ENCODE results near the gene CACFD1.
"Not testable (repeated sequence)": the region's sequence is repeated elsewhere in the genome, so short reads cannot be mapped to it uniquely, and the experiment has no call there.

CACFD1 gene

DNA sequence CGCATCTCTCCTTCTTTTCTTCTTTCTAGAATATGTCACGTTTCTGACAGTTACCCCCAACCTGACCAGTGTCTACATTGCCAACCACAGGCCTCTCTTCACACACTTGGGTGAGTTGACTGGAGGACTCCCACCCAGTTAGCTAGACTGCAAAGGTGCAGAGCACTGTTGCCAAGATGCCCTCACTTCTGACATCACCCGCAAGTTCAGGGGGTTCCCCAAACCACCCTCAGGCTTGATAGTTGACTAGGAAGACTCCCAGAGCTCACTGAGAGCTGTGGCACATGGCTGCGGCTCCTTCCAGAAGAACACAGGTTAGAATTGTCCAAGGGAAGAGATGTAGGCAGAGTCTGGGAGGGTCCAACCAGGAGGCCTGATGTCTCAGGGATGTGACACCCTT, 20.4 kb upstream of the CACFD1 start:
- DNase-seq (ENCODE audit: low read depth in 1 of 2, low spot score in 1 of 2) = no peak

DNA sequence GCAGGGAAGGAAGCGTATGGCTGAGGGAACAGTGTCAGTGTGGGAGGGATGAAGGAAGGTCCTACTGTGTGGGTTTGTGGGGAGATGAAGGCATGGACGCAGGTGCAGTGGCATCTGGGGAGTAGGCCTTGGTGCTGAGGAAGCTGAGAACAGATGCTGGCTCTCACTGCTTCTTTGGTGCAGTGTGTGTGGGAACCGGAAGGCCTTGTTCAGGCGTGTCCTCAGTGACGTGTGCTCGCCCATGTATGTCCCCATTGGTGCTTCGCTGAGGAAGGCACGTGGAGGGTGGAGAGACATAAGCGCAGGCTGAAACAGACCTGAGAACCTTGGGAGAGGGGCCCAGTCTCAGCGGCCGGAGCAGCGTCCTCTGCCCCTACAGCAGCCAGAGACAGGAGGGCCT, 18.9 kb upstream of the CACFD1 start:
- DNase-seq (ENCODE audit: low read depth in 1 of 2, low spot score in 1 of 2) = no peak

DNA sequence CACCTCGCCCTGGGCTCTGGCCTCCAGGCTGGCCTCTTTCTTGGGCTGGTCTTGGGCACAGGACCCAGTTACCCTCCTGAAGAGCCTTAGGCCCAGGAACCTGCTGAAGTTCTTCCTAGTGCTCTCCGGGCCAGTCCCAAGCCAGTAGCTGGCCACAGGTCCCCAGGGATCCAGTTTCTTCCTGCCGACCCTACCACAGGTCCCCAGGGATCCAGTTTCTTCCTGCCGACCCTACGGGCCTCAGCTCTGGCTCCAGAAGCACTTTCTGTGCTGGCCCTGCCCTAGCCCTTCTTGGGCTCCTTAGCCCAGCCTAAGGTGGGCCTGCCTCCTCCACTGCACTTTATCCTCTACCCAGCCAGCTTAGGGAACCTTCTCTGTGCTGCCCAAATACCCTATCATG, 18.2 kb upstream of the CACFD1 start:
- DNase-seq (ENCODE audit: low read depth in 1 of 2, low spot score in 1 of 2) = no peak

DNA sequence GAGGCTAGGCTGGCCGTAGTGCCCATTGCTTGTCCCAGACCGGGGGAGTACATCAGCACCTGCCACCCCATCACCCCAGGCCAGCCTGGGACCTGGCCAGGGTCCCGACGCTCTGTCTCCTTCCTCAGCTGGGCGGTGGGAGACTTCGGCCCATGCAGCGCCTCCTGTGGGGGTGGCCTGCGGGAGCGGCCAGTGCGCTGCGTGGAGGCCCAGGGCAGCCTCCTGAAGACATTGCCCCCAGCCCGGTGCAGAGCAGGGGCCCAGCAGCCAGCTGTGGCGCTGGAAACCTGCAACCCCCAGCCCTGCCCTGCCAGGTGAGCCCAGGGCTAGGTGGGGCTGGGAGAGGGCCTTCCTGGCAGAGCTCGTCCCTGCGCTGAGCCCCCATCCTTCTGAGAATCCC, 16.5 kb upstream of the CACFD1 start:
- no peak for DNase-seq (ENCODE audit: low read depth in 1 of 2, low spot score in 1 of 2)

DNA sequence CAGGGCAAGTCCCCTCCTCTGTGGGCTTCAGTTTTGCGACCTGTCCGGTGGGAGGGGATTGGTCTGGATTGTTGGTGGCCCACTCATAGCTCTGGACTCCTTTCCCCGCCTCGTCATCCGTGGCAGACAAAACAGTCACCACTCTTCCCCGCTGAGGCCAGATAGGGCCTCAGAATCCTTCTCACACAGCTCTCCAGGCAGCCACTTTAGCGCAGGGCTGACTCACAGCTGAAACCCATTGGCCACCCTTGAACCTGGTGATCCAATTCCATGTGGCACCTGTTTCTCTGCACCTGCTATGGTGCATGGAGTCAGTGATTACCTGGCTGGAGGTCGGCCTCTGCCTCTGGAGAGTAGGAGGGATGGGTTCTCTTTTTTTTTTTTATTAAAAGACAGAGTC, 15.8 kb upstream of the CACFD1 start:
- DNase-seq (ENCODE audit: low read depth in 1 of 2, low spot score in 1 of 2) = no peak

DNA sequence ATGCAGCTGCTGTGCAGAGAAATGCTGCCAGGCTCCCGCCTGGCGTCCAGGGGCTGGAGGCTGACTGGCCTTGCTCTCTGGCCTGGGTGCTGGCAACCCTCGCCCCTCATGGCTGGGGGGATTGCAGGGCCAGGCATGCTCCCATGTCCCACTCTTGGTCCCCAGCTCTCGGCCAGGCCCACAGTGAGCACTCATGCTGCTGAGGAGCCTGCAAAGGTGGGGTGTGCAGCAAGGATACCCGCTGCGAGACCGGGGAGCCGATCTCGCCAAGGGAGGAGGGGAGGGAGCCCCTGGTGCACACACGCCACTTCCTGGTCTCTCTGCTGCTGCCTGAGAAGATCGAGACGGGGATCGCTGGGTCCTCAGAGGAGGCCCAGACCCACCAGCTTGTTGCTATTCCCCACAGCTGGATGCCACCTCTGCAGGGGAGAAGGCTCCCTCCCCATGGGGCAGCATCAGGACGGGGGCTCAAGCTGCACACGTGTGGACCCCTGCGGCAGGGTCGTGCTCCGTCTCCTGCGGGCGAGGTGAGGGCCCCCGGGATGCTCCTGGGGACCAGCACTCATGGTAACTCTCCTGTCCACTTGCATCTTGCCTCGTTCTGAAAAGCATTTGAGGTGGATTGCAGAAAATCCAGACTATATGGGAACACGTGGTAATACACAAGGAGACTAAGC, 14.3 kb upstream of the CACFD1 start:
- DNase-seq (ENCODE audit: low read depth in 1 of 2, low spot score in 1 of 2) = no peak

DNA sequence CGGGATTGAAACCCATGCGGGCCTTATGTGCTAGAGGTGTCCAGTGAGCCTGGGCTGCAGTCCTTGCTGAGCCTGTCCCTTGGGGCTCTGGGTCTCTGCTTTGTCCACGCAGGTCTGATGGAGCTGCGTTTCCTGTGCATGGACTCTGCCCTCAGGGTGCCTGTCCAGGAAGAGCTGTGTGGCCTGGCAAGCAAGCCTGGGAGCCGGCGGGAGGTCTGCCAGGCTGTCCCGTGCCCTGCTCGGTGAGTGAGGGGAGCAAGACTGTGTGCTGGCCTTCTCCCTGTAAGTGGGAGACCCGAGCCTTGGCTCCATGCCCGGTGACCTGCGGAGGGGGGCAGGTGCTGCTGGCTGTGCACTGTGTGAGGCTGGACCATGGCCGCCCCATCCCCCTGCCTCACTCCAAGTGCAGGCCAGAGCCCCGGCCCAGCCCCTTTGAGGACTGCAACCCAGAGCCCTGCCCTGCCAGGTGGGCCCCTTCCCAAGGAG, 11.2 kb upstream of the CACFD1 start:
- no peak for DNase-seq (ENCODE audit: low read depth in 1 of 2, low spot score in 1 of 2)

DNA sequence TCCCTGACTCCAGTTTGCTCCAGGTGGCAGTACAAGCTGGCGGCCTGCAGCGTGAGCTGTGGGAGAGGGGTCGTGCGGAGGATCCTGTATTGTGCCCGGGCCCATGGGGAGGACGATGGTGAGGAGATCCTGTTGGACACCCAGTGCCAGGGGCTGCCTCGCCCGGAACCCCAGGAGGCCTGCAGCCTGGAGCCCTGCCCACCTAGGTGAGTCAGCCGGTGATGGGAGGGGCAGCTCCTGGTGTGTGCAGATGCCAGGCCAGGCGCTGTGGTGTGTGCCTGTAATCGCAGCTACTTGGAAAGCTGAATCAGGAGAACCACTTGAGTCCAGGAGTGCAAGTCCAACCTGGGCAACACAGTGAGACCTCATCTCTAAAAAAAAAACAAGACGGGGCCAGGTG, 10.0 kb upstream of the CACFD1 start:
- DNase-seq (ENCODE audit: low read depth in 1 of 2, low spot score in 1 of 2) = no peak

DNA sequence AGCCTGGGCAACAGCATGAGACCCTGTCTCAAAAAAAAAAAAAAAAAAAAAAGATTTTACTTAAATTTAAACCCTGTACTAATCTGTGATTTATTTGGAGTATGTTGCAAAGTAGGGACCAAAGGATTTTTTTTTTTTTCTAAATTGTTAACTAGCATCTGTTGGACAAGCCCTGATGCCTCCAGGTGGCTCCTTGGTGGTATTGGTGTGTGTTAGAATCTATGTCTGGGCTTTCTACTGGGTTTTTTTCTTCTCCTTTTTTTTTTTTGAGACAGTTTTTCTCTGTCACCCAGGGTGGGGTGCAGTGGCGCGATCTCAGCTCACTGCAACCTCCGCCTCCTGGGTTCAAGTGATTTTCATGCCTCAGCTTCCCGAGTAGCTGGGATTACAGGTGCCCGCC, 7.9 kb upstream of the CACFD1 start:
- not testable (repeated sequence) for DNase-seq (ENCODE audit: low read depth in 1 of 2, low spot score in 1 of 2)

DNA sequence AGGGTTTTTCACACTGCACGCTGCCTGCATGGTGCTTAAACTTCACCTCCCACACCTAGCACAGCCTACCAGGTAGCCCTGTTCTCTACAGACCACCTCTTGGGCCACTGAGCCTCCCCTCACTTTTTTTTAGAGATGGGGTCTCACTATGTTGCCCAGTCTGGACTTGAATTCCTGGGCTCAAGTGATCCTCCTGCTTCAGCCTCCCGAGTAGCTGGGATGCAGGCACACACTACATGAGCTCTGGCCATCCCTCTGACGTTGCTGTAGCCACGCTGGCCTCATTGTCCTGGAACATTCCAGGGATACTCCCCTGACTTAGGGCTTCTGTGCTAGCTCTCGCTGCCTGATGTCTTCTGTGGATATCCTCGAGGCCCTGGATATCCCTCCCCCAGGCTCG, 7.2 kb upstream of the CACFD1 start:
- no peak for DNase-seq (ENCODE audit: low read depth in 1 of 2, low spot score in 1 of 2)

DNA sequence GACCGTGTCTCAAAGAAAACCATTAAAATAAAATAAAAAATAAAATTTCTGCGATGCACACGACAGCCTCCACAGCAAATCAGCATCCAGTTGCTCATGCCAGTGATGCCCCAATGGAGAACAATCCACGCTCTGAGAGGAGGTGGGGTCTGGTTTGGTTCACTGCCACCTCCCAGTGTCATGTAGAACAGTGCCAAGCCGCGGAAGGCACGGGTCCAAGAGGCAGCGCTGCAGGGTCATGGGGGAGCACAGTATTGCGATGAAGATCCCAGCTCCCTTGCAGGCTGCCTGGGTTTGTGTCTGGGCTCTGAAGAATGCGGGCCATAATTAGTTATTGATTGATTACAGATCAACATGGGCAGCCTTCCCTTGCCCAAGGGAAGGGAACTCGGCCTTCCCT, 6.1 kb upstream of the CACFD1 start:
- no peak for DNase-seq (ENCODE audit: low read depth in 1 of 2, low spot score in 1 of 2)

DNA sequence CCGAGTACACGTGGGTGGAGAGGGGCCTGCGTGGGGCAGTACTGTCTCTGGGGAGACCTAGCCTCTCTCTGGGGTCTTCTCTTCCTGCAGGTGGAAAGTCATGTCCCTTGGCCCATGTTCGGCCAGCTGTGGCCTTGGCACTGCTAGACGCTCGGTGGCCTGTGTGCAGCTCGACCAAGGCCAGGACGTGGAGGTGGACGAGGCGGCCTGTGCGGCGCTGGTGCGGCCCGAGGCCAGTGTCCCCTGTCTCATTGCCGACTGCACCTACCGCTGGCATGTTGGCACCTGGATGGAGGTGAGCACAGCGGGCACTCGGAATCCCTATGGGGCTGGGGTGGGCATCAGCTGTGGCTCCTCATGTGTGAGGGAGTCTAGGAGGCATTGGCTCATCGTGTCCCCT, 5.5 kb upstream of the CACFD1 start:
- no peak for DNase-seq (ENCODE audit: low read depth in 1 of 2, low spot score in 1 of 2)

DNA sequence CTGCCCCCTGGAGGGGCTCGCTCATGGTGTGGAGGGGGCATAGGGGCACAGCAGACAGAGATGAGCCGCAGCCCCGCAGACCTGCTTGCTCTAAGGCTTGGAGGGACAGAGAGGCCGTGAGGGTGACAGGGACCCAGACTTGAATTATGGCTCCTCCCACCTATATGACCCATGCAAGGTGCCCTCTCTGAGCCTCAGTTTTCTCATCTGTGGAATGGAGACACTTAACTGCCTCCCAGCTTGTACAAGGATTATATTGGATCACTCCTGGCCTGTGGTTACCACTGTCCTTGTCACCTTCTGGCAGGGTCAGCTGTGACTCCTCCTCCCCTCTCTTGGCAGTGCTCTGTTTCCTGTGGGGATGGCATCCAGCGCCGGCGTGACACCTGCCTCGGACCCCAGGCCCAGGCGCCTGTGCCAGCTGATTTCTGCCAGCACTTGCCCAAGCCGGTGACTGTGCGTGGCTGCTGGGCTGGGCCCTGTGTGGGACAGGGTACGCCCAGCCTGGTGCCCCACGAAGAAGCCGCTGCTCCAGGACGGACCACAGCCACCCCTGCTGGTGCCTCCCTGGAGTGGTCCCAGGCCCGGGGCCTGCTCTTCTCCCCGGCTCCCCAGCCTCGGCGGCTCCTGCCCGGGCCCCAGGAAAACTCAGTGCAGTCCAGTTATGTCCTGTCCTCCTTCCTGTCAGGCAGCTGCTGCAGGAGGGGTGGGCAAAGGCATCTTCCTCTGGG, 4.7 kb upstream of the CACFD1 start:
- DNase-seq (ENCODE audit: low read depth in 1 of 2, low spot score in 1 of 2) = no peak

DNA sequence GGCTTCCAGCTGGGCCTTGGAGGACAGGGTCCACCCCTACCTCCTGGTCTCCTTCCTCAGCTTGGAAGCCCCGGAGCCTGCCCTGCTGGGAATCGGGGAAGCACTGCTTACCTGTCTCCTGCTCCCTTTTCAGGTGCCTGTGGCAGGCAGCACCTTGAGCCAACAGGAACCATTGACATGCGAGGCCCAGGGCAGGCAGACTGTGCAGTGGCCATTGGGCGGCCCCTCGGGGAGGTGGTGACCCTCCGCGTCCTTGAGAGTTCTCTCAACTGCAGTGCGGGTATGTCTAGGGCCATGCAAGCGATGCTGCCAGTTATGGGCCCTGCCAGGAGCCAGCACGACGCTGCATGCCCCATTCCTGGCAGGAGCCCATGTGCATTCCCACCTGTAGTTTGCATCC, 3.8 kb upstream of the CACFD1 start:
- DNase-seq (ENCODE audit: low read depth in 1 of 2, low spot score in 1 of 2) = no peak

DNA sequence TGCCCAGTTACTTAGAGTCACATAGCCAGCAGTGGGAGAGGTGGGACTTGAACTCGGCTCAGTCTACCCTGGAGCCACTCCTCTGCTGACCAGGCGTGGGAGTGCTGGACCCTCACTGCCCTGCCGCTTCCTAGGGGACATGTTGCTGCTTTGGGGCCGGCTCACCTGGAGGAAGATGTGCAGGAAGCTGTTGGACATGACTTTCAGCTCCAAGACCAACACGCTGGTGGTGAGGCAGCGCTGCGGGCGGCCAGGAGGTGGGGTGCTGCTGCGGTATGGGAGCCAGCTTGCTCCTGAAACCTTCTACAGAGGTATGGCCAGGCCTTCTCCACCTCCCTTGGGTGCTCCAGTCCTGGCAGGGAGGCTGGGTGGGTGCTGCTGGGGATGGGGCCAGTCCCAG, 3.4 kb upstream of the CACFD1 start:
- DNase-seq (ENCODE audit: low read depth in 1 of 2, low spot score in 1 of 2) = no peak

DNA sequence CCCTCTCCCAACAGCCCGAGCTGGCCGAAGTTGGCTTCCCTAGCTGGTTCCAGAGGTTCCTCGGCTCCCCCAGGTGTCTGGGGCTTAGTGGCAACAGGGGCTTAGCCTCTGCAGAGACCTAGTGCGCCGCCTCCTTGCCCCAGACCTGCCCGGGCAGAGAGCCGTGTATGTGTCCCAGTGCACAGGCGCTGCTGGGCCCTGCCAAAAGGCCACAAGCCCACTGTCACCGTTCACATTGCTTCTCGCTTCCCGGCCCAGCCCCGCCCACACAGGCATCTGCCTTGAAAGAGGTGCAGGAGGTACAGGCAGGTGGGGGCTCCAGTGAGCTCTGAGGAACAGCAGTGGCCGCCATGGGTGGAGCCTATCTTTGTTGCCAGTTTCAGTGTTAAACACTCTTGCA, 2.5 kb upstream of the CACFD1 start:
- no peak for DNase-seq (ENCODE audit: low read depth in 1 of 2, low spot score in 1 of 2)

DNA sequence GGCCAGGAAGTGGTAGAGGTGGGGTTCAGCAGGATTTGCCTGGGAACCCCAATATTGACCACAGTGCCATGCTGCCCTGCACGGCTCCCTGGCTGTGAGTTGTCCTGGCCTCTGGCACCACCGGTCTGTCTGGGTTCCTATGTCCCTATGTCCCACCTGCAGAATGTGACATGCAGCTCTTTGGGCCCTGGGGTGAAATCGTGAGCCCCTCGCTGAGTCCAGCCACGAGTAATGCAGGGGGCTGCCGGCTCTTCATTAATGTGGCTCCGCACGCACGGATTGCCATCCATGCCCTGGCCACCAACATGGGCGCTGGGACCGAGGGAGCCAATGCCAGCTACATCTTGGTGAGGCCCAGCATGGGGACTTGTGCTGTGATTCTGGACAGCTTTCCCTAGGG, 2.0 kb upstream of the CACFD1 start:
- DNase-seq (ENCODE audit: low read depth in 1 of 2, low spot score in 1 of 2) = no peak

DNA sequence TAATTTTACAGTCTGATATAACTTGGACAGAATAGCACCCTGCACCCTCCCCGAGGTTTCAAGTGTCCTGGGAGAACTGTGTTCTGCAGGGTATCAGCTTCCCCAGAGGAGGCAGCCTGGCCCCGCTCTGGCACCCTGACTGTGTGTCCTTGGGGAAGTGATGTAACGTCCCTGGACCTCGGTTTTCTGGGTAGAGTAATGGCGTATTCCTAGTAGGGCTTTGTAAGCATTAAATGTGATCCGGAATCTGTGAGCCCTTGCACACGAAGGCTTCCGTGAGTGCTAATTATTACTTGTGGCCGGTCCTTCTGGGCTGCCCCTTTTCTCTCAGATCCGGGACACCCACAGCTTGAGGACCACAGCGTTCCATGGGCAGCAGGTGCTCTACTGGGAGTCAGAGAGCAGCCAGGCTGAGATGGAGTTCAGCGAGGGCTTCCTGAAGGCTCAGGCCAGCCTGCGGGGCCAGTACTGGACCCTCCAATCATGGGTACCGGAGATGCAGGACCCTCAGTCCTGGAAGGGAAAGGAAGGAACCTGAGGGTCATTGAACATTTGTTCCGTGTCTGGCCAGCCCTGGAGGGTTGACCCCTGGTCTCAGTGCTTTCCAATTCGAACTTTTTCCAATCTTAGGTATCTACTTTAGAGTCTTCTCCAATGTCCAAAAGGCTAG, 1.0 kb upstream of the CACFD1 start:
- no peak for DNase-seq (ENCODE audit: low read depth in 1 of 2, low spot score in 1 of 2)

DNA sequence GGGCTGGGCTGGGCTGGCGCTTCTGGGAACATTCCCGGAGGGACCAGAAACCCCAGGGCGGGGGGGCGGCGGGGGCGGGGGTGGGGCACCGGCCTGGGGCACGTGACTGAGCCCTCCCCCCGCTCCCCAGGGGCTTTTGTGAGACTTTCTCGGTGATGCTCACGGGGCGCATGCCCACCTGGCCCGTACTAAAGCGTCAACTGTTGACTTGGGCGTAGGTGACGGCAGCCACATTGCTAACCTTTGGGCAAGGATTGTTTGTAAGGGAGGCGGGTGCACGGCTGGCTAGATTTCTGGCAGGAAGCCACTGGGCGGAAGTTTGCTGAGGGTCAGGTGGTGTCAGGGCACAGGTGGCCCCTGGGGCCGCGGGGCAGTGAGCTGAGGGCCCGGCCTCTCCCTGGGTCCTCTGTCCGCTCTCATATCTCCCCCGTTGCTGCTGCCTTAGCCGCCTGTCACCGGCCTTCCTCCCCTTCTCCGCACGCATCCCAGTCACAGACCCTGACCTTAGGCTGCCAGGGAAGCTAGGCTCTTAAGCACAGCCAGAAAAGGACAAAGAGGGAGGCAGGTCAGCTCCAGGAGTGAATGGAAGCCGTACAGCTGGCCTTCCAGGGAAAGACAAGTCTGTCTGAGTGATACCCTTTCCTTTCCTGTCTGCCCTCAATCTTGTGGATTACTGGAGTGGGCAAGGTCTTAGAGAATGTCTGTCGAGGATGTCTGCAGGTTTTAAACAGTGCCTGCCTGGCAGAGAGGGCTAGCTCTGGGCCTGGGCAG, 812 bp downstream of the CACFD1 start:
- peak in 1 of 2 donors; percentile 25 for DNase-seq (ENCODE audit: low read depth in 1 of 2, low spot score in 1 of 2)

DNA sequence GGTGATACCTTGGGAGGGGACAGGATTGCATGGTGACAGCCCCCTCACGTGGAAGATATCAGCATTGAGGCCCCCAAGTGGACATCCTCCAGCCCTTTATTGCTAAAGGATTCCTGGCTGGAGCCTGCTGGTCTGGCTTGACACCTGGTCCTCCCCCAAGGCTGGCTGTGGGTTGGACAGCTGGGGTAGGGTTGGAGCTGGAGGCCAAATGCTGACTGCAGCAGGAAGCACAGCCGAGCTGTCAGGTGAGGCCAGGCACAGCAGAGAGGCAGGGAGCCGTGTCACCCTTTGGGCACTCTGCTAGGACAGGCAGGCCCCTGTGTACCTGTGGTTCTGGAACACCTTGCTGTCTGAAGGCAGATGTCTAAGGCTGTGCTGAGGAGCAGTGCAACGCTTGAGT, 2.2 kb downstream of the CACFD1 start:
- DNase-seq (ENCODE audit: low read depth in 1 of 2, low spot score in 1 of 2) = no peak

DNA sequence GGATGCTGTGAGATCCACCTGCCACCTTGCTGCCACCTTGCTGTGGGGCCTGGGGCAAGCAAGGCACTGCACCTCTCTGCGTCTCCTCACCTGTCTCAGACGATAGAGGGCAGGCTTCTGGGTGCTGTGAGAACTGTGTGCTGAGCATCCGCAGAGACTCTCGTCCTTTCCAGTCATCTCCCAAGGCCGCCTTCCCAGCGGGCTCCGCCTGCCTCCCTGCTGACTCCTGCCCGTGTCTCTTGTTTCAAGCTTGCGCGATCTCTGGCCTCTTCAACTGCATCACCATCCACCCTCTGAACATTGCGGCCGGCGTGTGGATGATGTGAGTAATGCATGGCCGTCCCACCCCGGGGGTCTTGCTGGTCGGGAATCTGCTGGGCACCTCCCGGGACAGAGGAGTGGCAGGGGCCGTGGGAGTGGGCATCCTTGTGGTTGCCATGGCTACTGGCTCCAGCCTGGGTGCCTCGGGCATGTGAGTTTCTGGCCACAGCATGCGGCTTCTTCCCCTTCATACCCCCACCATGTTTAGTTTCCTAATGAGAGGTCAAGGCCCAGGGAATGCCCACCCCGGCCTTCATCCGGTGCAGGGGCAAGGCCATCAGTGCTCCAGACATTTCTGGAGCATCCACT, 3.6 kb downstream of the CACFD1 start:
- no peak for DNase-seq (ENCODE audit: low read depth in 1 of 2, low spot score in 1 of 2)
